Epithelial cell of esophagus (primary cell): ENCODE measurements around the gene CAMK4.

Source experiments
- DNase-seq: peaks from one replicate; pipeline ENCODE4 v3.0.0; 2010; ENCODE audit warnings: low read depth
- H3K4me3 ChIP-seq: 2 replicates; pipeline ENCODE4 v1.5.1; 2011; ENCODE audit warnings: mild to moderate bottlenecking, low read length, control low read depth
- CTCF ChIP-seq: IDR thresholded peaks from 2 replicates; pipeline ENCODE4 v1.5.1; 2011; ENCODE audit warnings: low read depth, mild to moderate bottlenecking, low read length, control low read depth, inconsistent platforms; ENCODE audit not compliant: insufficient read depth; ENCODE audit errors: missing control alignments

Gene CAMK4

GRCh38 chr5:111478898-111479297 lies 254.7 kb downstream of the CAMK4 start:
- no peak overlapping the region for H3K4me3 ChIP-seq
- DNase-seq = no peak

GRCh38 chr5:111480346-111480745 lies 256.2 kb downstream of the CAMK4 start:
- no peak for TF ChIP-seq CTCF
- no peak overlapping the region for H3K4me3 ChIP-seq
- DNase-seq = peak; percentile 26

More at GRCh38 chr5:111478898-111479297, 254.7 kb downstream of the CAMK4 start:
- TF ChIP-seq CTCF = no peak

GRCh38 chr5:111486055-111486454 lies 261.9 kb downstream of the CAMK4 start:
- DNase-seq = no peak
- no peak overlapping the region for H3K4me3 ChIP-seq
- no peak for TF ChIP-seq CTCF

GRCh38 chr5:111486926-111487325 lies 262.7 kb downstream of the CAMK4 start:
- no peak for TF ChIP-seq CTCF
- no peak overlapping the region for H3K4me3 ChIP-seq
- no peak for DNase-seq

GRCh38 chr5:111488353-111488752 lies 264.2 kb downstream of the CAMK4 start:
- TF ChIP-seq CTCF = no peak
- no peak overlapping the region for H3K4me3 ChIP-seq
- DNase-seq = no peak

- no peak for TF ChIP-seq CTCF
- no peak for DNase-seq
- no peak overlapping the region for H3K4me3 ChIP-seq
Measured at GRCh38 chr5:111493031-111493430, 268.8 kb downstream of the CAMK4 start.

GRCh38 chr5:111494355-111494999 lies 270.3 kb downstream of the CAMK4 start:
- peak; percentile 93 for DNase-seq
- no peak for TF ChIP-seq CTCF
- H3K4me3 ChIP-seq = no peak overlapping the region
